HG03469 (cell line): ENCODE results near the gene RAET1E.
"Not testable (repeated sequence)": the region's sequence is repeated elsewhere in the genome, so short reads cannot be mapped to it uniquely, and the experiment has no call there.

Experiments used
- ATAC-seq: cut with Tn5 transposase; IDR thresholded peaks from one replicate; pipeline ENCODE4 v1.9.1; 2021; ENCODE audit warnings: mild to moderate bottlenecking, moderate library complexity, moderate number of reproducible peaks; ENCODE audit not compliant: unreplicated experiment

Gene RAET1E

DNA sequence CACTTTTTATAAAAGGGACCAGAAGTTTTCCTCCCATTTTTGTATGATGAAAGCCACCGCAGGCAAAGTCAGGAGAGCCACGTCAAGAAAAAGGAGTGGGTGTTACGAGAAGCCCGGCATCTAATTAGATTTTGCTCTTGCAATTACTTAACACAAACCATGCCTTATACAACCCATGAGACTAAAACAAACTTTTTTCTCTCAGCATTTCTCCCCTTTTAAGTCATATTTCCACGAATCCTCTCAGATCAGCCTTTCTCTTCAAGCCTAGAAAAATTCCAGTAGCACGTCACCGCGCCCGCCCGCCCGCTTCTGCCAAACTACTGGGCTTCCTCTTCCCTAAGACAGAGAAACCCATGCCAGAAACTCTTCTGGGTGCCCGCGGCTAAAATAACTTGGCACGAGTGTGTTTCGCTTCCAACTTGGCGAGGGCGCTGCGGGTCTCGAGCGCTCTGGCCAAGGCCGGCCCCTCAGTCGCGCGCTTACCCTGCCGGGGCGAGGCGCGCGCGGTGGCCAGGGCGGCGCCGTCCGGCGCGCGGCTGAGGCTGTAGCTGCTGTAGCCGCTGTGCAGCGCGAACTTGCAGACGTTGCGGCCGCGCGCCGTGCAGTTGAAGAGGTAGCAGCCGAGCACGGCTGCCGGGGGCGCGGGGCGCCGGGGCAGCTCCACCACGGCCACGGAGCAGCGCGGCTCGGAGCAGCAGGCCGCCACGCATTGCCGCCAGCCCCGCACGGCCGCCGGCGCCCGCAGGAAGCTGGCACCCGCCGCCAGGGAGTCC, 34.8 kb downstream of the RAET1E start:
- peak; percentile 13 for ATAC-seq

GRCh38 chr6:149862424-149862738, 35.5 kb downstream of the RAET1E start:
- not testable (repeated sequence) for ATAC-seq

- no peak for ATAC-seq
Observed at GRCh38 chr6:149861603-149862423, 36.1 kb downstream of the RAET1E start.

- no peak for ATAC-seq
Observed at GRCh38 chr6:149860834-149861602, 36.9 kb downstream of the RAET1E start.

DNA sequence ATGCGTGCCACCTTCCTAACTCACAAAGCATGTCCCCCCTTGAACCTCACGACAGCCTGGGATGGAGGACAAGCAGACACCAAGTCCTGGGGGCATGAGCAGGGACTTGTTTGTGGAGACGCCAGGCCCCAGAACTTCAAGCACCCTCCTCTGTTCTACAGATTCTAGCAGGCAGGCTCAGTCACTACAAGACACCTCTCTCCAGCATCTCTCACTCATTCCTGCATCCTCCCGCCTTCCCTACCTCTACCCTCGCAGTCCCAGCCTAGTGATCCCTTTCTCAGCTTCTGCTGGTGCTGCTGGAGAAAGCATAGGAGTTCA, 37.4 kb downstream of the RAET1E start:
- ATAC-seq = no peak

- ATAC-seq = no peak
Observed at GRCh38 chr6:149859938-149860337, 38.0 kb downstream of the RAET1E start.

- ATAC-seq = no peak
Observed at GRCh38 chr6:149859368-149859767, 38.5 kb downstream of the RAET1E start.

- ATAC-seq = no peak
Observed at GRCh38 chr6:149857541-149857940, 40.4 kb downstream of the RAET1E start.

DNA sequence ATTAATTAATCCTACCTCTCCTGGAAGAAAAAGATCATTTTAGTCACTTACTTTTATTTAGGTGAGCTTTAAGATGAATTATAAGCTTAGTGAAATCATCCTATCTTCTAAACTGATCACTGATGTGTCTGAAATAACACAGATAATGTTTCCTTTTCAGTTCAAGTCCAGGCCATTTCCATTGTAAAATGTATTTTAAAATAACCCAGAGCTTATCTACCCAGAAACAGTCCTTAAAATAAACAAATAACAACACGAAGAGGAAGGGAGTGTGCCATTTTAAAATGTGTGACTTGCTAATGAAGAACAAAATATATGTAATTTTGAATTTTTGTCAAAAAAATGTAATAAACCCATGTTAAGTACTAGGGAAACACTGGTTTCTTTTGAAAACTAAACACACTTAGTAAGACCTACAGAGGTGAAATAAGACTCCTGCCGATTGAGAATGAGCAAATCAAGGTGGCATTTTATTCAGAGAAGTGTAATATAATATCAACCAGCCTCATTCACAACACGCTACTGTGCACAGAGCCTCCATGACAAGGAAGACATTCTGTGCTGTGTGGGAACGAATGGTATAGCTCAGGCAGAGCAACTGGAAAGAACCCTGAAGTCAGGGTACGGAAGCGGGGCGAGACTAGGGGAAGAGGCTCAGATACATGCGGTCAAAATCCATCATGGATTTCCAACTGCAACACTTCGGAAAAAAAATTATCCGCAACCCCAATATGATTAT, 41.5 kb downstream of the RAET1E start:
- no peak for ATAC-seq

- no peak for ATAC-seq
Observed at GRCh38 chr6:149855741-149856140, 42.2 kb downstream of the RAET1E start.

GRCh38 chr6:149855040-149855654, 42.8 kb downstream of the RAET1E start:
- no peak for ATAC-seq

- no peak for ATAC-seq
Observed at GRCh38 chr6:149854532-149854931, 43.4 kb downstream of the RAET1E start.

DNA sequence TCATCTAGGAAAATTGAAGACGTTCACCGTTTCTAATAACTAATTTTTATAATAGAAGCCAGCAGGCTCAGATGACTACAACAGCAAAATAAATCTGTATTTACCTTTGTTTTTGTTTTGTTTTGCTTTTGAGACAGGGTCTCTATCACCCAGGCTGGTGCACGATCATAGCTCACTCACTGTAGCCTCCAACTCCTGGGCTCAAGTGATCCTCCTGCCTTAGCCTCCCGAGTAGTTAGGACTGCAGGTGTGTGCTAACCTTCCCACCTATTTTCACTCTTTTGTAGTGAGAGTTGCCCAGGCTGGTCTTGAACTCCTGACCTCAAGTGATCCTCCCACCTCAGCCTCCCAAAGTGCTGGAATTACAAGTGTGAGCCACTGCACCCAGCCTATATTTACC, 43.9 kb downstream of the RAET1E start:
- ATAC-seq = not testable (repeated sequence)

DNA sequence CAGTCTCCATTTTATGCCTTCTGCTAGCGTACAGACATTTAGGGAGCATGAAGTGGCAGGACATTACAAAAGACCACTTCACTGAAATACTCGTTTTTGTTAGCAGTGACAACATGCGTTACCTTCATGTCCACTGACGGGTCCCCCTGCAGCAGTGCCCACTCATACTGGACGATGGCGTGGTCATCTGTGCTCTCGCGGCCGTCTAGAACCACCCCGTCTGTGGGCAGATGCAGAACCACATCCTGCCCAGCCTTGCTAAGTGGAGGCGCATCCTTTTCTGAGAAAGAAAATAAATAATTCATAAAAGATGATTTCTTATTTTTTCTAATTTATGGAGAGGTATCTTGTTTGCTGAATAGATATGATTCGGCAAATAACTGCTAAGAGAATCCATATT, 45.0 kb downstream of the RAET1E start:
- ATAC-seq = no peak

GRCh38 chr6:149852180-149852579, 45.7 kb downstream of the RAET1E start:
- ATAC-seq = peak; percentile 42

DNA sequence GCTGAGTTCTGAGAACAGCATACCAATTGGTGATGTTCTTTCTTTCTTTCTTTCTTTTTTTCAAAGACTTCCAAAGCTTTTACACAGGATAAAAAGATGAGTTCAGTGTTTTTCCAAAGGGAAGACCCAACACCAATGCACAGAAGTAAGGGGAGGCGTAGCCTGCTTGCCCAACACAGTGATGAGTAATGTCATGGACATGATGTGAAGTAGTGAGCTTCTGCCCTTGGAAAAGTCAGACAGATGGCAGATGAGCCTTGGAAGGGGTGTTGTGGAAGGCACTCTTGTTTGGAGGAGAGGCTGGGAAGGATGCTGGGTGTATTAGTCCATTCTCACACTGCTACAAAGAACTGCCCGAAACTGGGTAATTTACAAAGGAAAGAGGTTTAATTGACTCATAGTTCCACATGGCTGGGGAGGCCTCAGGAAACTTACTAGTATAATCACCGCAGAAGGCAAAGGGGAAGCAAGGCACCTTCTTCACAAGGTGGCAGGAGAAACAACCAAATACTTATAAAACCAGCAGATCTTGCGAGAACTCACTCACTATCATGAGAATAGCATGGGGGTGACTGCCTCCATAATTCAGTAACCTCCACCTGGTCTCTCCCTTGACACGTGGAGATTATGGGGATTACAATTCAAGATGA, 46.3 kb downstream of the RAET1E start:
- no peak for ATAC-seq

- not testable (repeated sequence) for ATAC-seq
Observed at GRCh38 chr6:149848343-149848742, 49.6 kb downstream of the RAET1E start.
